ENCODE measurements around the gene SUSD1. TPM values are rescaled to one million over a fixed set of nuclear protein-coding genes. Genes with fewer than 3 reads are reported as not detected.

SUSD1 gene
- total RNA-seq, 1 experiment from 2014 or later = 15.3 TPM

DNA sequence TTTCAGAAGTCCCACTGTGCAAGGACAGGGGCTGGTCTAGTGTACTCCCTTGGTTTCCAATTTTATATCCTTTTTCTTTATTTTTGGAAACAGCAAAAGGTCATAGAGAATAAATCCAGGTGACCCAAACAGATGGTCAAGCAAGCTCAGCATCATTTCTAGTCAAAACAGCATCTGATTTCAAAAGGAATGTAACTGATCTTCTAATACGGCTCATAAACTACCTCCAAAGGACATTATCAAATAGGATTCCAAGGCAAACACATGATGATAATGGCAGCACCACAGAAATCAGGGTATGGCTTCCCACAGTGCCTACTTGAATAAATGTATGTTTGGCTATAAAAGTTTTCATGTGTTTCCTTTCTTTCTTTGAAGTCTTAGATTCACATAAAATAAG, 57.1 kb downstream of the SUSD1 start:
- CTCF ChIA-PET = no interaction called here
- H3K4me3 ChIP-seq (ENCODE audit: low read depth in 2 of 2, low read length in 2 of 2) = no peak overlapping the region
- H3K4me1 ChIP-seq (ENCODE audit: control insufficient read depth, insufficient read depth, low read length) = no peaks in the 10 kb centered on the region
- TF ChIP-seq SIN3A (IDR thresholded peaks at IDR 0.05; ENCODE audit: borderline replicate concordance, insufficient read depth, low read depth, low read length) (no peak), POLR2AphosphoS5 (IDR thresholded peaks at IDR 0.05; ENCODE audit: low read depth, low read length) (no peak)
- no TSS peak for BruUV-seq (replicated peaks)
- no peaks in the 10 kb centered on the region for H3K9me3 ChIP-seq (ENCODE audit: control insufficient read depth, insufficient read depth, low read depth, low read length)
- intact Hi-C loops (cut with micrococcal nuclease; ENCODE audit: unreplicated experiment) = no loop called here
- no peaks in the 10 kb centered on the region for H3K27me3 ChIP-seq (ENCODE audit: control insufficient read depth, insufficient read depth, low read length)
- POLR2A ChIA-PET = no interaction called here
- H3K27ac ChIP-seq (ENCODE audit: low read length) = no peak overlapping the region
- in situ Hi-C loops (cut with HindIII; ENCODE audit: low pct_unique_long_range_greater_than_20kb, low sequenced_read_pairs) = no loop called here
- no peak for DNase-seq (ENCODE audit: low read depth, low spot score)
- H3K36me3 ChIP-seq (ENCODE audit: control insufficient read depth, insufficient read depth, low read length) = no peaks in the 10 kb centered on the region
- no peak for ATAC-seq

- TF ChIP-seq CTCF (IDR thresholded peaks at IDR 0.05) (no peak), REST (IDR thresholded peaks at IDR 0.05; ENCODE audit: insufficient read depth in 1 of 2, low read depth in 2 of 2, low read length in 1 of 2) (no peak), POLR2AphosphoS5 (IDR thresholded peaks at IDR 0.05; ENCODE audit: low read depth, low read length) (no peak), TCF7L2 (IDR thresholded peaks at IDR 0.05; ENCODE audit: low read depth, low read length) (no peak), SIN3A (IDR thresholded peaks at IDR 0.05; ENCODE audit: borderline replicate concordance, insufficient read depth, low read depth, low read length) (no peak)
- Histone ChIP-seq H3K27ac (ENCODE audit: low read length) (no peak overlapping the region), H3K27me3 (ENCODE audit: control insufficient read depth, insufficient read depth, low read length) (no peaks in the 10 kb centered on the region), H3K36me3 (ENCODE audit: control insufficient read depth, insufficient read depth, low read length) (no peaks in the 10 kb centered on the region), H3K4me3 (ENCODE audit: low read depth in 2 of 2, low read length in 2 of 2) (no peak overlapping the region), H3K4me1 (ENCODE audit: control insufficient read depth, insufficient read depth, low read length) (no peaks in the 10 kb centered on the region), H3K9me3 (ENCODE audit: control insufficient read depth, insufficient read depth, low read depth, low read length) (no peaks in the 10 kb centered on the region)
- DNase-seq (ENCODE audit: low read depth, low spot score) (no peak), ATAC-seq (no peak)
- BruUV-seq (replicated peaks) = no TSS peak
- ChIA-PET POLR2A (no interaction called here), CTCF (no interaction called here)
- in situ Hi-C loops (cut with HindIII; ENCODE audit: low pct_unique_long_range_greater_than_20kb, low sequenced_read_pairs) = no loop called here
- intact Hi-C loops (cut with micrococcal nuclease; ENCODE audit: unreplicated experiment) = no loop called here
Measured at GRCh38 chr9:112115970-112116753, 58.9 kb downstream of the SUSD1 start.

DNA sequence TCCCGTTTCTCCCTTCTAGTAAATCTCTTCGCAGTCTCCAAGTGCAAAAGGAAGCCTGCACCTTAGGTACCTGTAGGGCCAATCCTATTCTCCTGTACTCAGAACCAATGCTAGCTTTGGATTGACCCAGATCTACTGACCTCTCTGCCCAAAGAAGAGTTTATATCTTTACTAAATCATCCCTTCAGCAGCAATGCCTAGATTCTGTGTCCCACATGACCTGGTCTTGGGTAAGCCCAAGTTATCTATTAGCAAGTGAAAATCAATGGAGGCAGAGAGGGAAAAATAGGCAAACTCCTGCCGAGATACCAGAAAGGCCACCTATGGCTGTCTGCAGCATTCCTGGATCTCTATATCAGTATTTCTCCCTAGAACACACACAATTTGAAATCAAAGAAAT, 60.0 kb downstream of the SUSD1 start:
- intact Hi-C loops (cut with micrococcal nuclease; ENCODE audit: unreplicated experiment) (no loop called here), in situ Hi-C loops (cut with HindIII; ENCODE audit: low pct_unique_long_range_greater_than_20kb, low sequenced_read_pairs) (no loop called here)
- H3K27ac ChIP-seq (ENCODE audit: low read length) = no peak overlapping the region
- ATAC-seq (no peak), DNase-seq (ENCODE audit: low read depth, low spot score) (no peak)
- no peaks in the 10 kb centered on the region for H3K27me3 ChIP-seq (ENCODE audit: control insufficient read depth, insufficient read depth, low read length)
- TF ChIP-seq TCF7L2 (IDR thresholded peaks at IDR 0.05; ENCODE audit: low read depth, low read length) = no peak
- no peak for TF ChIP-seq SIN3A (IDR thresholded peaks at IDR 0.05; ENCODE audit: borderline replicate concordance, insufficient read depth, low read depth, low read length)
- TF ChIP-seq POLR2AphosphoS5 (IDR thresholded peaks at IDR 0.05; ENCODE audit: low read depth, low read length) = no peak
- TF ChIP-seq REST (IDR thresholded peaks at IDR 0.05; ENCODE audit: insufficient read depth in 1 of 2, low read depth in 2 of 2, low read length in 1 of 2) = no peak
- ChIA-PET POLR2A (no interaction called here), CTCF (no interaction called here)
- H3K4me1 ChIP-seq (ENCODE audit: control insufficient read depth, insufficient read depth, low read length) = no peaks in the 10 kb centered on the region
- H3K4me3 ChIP-seq (ENCODE audit: low read depth in 2 of 2, low read length in 2 of 2) = no peak overlapping the region
- H3K36me3 ChIP-seq (ENCODE audit: control insufficient read depth, insufficient read depth, low read length) = no peaks in the 10 kb centered on the region
- no TSS peak for BruUV-seq (replicated peaks)
- H3K9me3 ChIP-seq (ENCODE audit: control insufficient read depth, insufficient read depth, low read depth, low read length) = no peaks in the 10 kb centered on the region
